HG02938 (cell line): Measurements from ENCODE around the gene MUC5AC.
"Not testable (repeated sequence)": the region's sequence is repeated elsewhere in the genome, so short reads cannot be mapped to it uniquely, and the experiment has no call there.

Experiments
- ATAC-seq: cut with Tn5 transposase; IDR thresholded peaks from one replicate; pipeline ENCODE4 v1.9.1; 2021; ENCODE audit warnings: mild to moderate bottlenecking, moderate library complexity; ENCODE audit not compliant: unreplicated experiment

The MUC5AC gene

GRCh38 chr11:1232883-1233321, 75.1 kb downstream of the MUC5AC start:
- no peak for ATAC-seq

GRCh38 chr11:1233351-1234053, 75.7 kb downstream of the MUC5AC start:
- ATAC-seq = no peak

- ATAC-seq = no peak
Observed at GRCh38 chr11:1234054-1234720, 76.4 kb downstream of the MUC5AC start.

- ATAC-seq = no peak
Observed at GRCh38 chr11:1234771-1235305, 77.1 kb downstream of the MUC5AC start.

GRCh38 chr11:1235306-1235900, 77.7 kb downstream of the MUC5AC start:
- ATAC-seq = no peak

GRCh38 chr11:1235901-1236315, 78.2 kb downstream of the MUC5AC start:
- no peak for ATAC-seq

- no peak for ATAC-seq
Observed at GRCh38 chr11:1236316-1237127, 78.8 kb downstream of the MUC5AC start.

GRCh38 chr11:1237128-1237580, 79.4 kb downstream of the MUC5AC start:
- no peak for ATAC-seq

GRCh38 chr11:1237851-1238250, 80.1 kb downstream of the MUC5AC start:
- no peak for ATAC-seq

GRCh38 chr11:1238767-1239595, 81.2 kb downstream of the MUC5AC start:
- no peak for ATAC-seq

- ATAC-seq = no peak
Observed at GRCh38 chr11:1239596-1240205, 81.9 kb downstream of the MUC5AC start.

GRCh38 chr11:1240771-1241170, 83.0 kb downstream of the MUC5AC start:
- ATAC-seq = no peak

- no peak for ATAC-seq
Observed at GRCh38 chr11:1241706-1242105, 84.0 kb downstream of the MUC5AC start.

- ATAC-seq = no peak
Observed at GRCh38 chr11:1242289-1242688, 84.5 kb downstream of the MUC5AC start.

GRCh38 chr11:1242751-1243150, 85.0 kb downstream of the MUC5AC start:
- not testable (repeated sequence) for ATAC-seq

GRCh38 chr11:1243521-1243920, 85.8 kb downstream of the MUC5AC start:
- ATAC-seq = not testable (repeated sequence)

GRCh38 chr11:1244557-1244956, 86.8 kb downstream of the MUC5AC start:
- ATAC-seq = not testable (repeated sequence)

- ATAC-seq = not testable (repeated sequence)
Observed at GRCh38 chr11:1245717-1246116, 88.0 kb downstream of the MUC5AC start.

- not testable (repeated sequence) for ATAC-seq
Observed at GRCh38 chr11:1246301-1246700, 88.5 kb downstream of the MUC5AC start.
